Activated B cell treated with CpG ODN at 0.5 μM for 24 hours (primary cell): ENCODE measurements around the gene HEMK1. TPM values are rescaled to one million over a fixed set of nuclear protein-coding genes. Genes with fewer than 3 reads are reported as not detected.

ENCODE experiments used
- ATAC-seq: fragments of 200-7000 bp; cut with Tn5 transposase; one replicate; pipeline ENCODE4 v1.10.0; 2021; ENCODE audit warnings: low read depth, mild to moderate bottlenecking, moderate library complexity
- CTCF ChIA-PET: fragments of 350-600 bp; sonication (Branson Sonifier 250); formaldehyde crosslinking; loops from one replicate; lab custom pipeline; 2021; ENCODE audit warnings: antibody characterized with exemption; lab: Charles Lee
- POLR2A ChIA-PET: fragments of 350-600 bp; sonication (Branson Sonifier 250); formaldehyde crosslinking; loops from one replicate; lab custom pipeline; 2021; ENCODE audit warnings: antibody characterized with exemption; lab: Charles Lee
- DNase-seq: peaks from one replicate; pipeline ENCODE4 v3.0.0; 2022
- H3K27ac Mint-ChIP-seq: one replicate; pipeline ENCODE4 v1.8.0; 2020; ENCODE audit warnings: mixed read lengths
- H3K27me3 Mint-ChIP-seq: one replicate; pipeline ENCODE4 v1.8.0; 2021; ENCODE audit warnings: mixed read lengths
- H3K36me3 Mint-ChIP-seq: one replicate; pipeline ENCODE4 v1.8.0; 2021; ENCODE audit warnings: low read depth, mixed read lengths
- H3K4me1 Mint-ChIP-seq: one replicate; pipeline ENCODE4 v1.8.0; 2021; ENCODE audit warnings: mixed read lengths
- H3K4me3 Mint-ChIP-seq: one replicate; pipeline ENCODE4 v1.8.0; 2020; ENCODE audit warnings: mild to moderate bottlenecking, mixed read lengths
- H3K9me3 Mint-ChIP-seq: one replicate; pipeline ENCODE4 v1.8.0; 2020; ENCODE audit warnings: mixed read lengths
- CTCF ChIP-seq: fragments of 200-600 bp; IDR thresholded peaks from one replicate; pipeline ENCODE4 v1.8.0; 2022; ENCODE audit warnings: antibody characterized with exemption, mild to moderate bottlenecking
- intact Hi-C: fragments of 100-400 bp; cut with micrococcal nuclease; formaldehyde crosslinking; loops from one replicate; pipeline ENCODE4 v1.15.1; 2024
- total RNA-seq: library from RNA; stranded (reverse); gene quantifications from 2 replicates; pipeline ENCODE4 v1.2.3, GENCODE V29; 2022

The HEMK1 gene
- total RNA-seq, 1 donor from 2014 or later: 26.9 TPM

GRCh38 chr3:50587373-50587772, 18.1 kb downstream of the HEMK1 start:
- Mint-ChIP-seq H3K27me3 (no peaks in the 10 kb centered on the region), H3K27ac (peak overlapping the region; percentile 27), H3K9me3 (no peaks in the 10 kb centered on the region), H3K4me1 (peaks cover 32% of the 10 kb centered on the region), H3K4me3 (no peak overlapping the region), H3K36me3 (peaks cover 8% of the 10 kb centered on the region)
- ChIA-PET POLR2A (interaction anchor here (7.3 kb wide), 1 partner anchor 17 kb away, joined by 82 read pairs; the partner anchor contains the start of gene HEMK1), CTCF (interaction anchor here (1.4 to 2.5 kb wide), 2 partner anchors 17 to 29 kb away, joined by 5 to 11 read pairs; no protein-coding TSS in a partner anchor)
- DNase-seq (no peak), ATAC-seq (no peak)
- intact Hi-C loops: no loop called here
- TF ChIP-seq CTCF: no peak

- CTCF ChIA-PET: interaction anchor here (1.4 to 5.2 kb wide), 2 partner anchors 17 to 28 kb away, joined by 5 to 41 read pairs; partner anchors contain the start of gene HEMK1
- intact Hi-C loops: no loop called here
Measured at GRCh38 chr3:50587806-50588758, 18.8 kb downstream of the HEMK1 start.

GRCh38 chr3:50588759-50589433, 19.6 kb downstream of the HEMK1 start:
- TF ChIP-seq CTCF: no peak
- ChIA-PET POLR2A (interaction anchor here (0.9 to 7.3 kb wide), 8 partner anchors 9 to 28 kb away, joined by 3 to 82 read pairs (median 14); partner anchors contain the start of genes C3orf18, CISH, HEMK1 and MAPKAPK3), CTCF (interaction anchor here (4.9 to 5.2 kb wide), 2 partner anchors 18 to 21 kb away, joined by 41 to 60 read pairs; partner anchors contain the start of genes CISH and HEMK1)
- Mint-ChIP-seq H3K27me3 (no peaks in the 10 kb centered on the region), H3K36me3 (peaks cover 4% of the 10 kb centered on the region), H3K9me3 (no peaks in the 10 kb centered on the region), H3K4me1 (peaks cover 34% of the 10 kb centered on the region), H3K4me3 (no peak overlapping the region), H3K27ac (peak overlapping the region; percentile 63)
- intact Hi-C loops: no loop called here
- DNase-seq (no peak), ATAC-seq (no peak)

More at GRCh38 chr3:50587806-50588758, 18.8 kb downstream of the HEMK1 start:
- no peaks in the 10 kb centered on the region for H3K9me3 Mint-ChIP-seq
- DNase-seq (no peak), ATAC-seq (peak; percentile 6)
- no peaks in the 10 kb centered on the region for H3K27me3 Mint-ChIP-seq
- no peak overlapping the region for H3K4me3 Mint-ChIP-seq
- H3K36me3 Mint-ChIP-seq: peaks cover 8% of the 10 kb centered on the region
- TF ChIP-seq CTCF: no peak
- peaks cover 34% of the 10 kb centered on the region for H3K4me1 Mint-ChIP-seq
- H3K27ac Mint-ChIP-seq: peak overlapping the region; percentile 63
- POLR2A ChIA-PET: interaction anchor here (0.9 to 7.3 kb wide), 6 partner anchors 10 to 24 kb away, joined by 3 to 82 read pairs (median 10); partner anchors contain the start of genes C3orf18, CISH and HEMK1

GRCh38 chr3:50591196-50591741, 21.9 kb downstream of the HEMK1 start:
- Mint-ChIP-seq H3K27ac (peak overlapping the region; percentile 97), H3K27me3 (no peaks in the 10 kb centered on the region), H3K9me3 (no peaks in the 10 kb centered on the region), H3K4me1 (peaks cover 34% of the 10 kb centered on the region), H3K36me3 (no peaks in the 10 kb centered on the region), H3K4me3 (peak overlapping the region; percentile 78)
- no peak for TF ChIP-seq CTCF
- CTCF ChIA-PET: interaction anchor here (1.0 to 5.2 kb wide), 7 partner anchors 10 to 61 kb away, joined by 3 to 60 read pairs (median 9); partner anchors contain the start of genes C3orf18, CISH and HEMK1
- intact Hi-C loops: loop anchor here (1.0 to 2.0 kb wide), 4 partner anchors 10 to 23 kb away; partner anchors contain the start of gene CISH
- no peak for ATAC-seq
- DNase-seq: no peak
- POLR2A ChIA-PET: interaction anchor here (0.6 to 7.3 kb wide), 13 partner anchors 10 to 1388 kb away, joined by 3 to 82 read pairs (median 12); partner anchors contain the start of genes C3orf18, CISH, HEMK1 and MAPKAPK3
